Heart left ventricle (tissue), 16 donors: Measurements from ENCODE around the gene MYO1A. TPM values are rescaled to one million over a fixed set of nuclear protein-coding genes. Genes with fewer than 3 reads are reported as not detected.

ENCODE experiments used
- ATAC-seq, 4 donors: fragments of 200-7000 bp; cut with Tn5 transposase; one replicate each; pipeline ENCODE4 v1.9.1; 2020 to 2022; ENCODE audit warnings: moderate library complexity in 4 of 4, mild to moderate bottlenecking in 3 of 4, moderate number of reproducible peaks in 1 of 4
- DNase-seq, 5 donors: peaks; one replicate each; pipeline ENCODE4 v3.0.0-alpha.2; 2020
- H3K27ac ChIP-seq, 12 donors: fragments of 200-600 bp; sonication (generic) in 4 of 12; one replicate each; pipeline versions ENCODE4 v1.5.0 to v1.8.0; 2016 to 2022; ENCODE audit warnings: mild to moderate bottlenecking in 2 of 12
- H3K27me3 ChIP-seq, 9 donors: fragments of 200-600 bp; sonication (generic) in 2 of 9; one replicate each; pipeline versions ENCODE4 v1.5.1 to v1.8.0; 2016 to 2022; ENCODE audit warnings: mild to moderate bottlenecking in 3 of 9
- H3K36me3 ChIP-seq, 9 donors: fragments of 200-600 bp; sonication (generic) in 2 of 9; one replicate each; pipeline versions ENCODE4 v1.5.0 to v1.8.0; 2018 to 2022; ENCODE audit warnings: mild to moderate bottlenecking in 2 of 9
- H3K4me1 ChIP-seq, 12 donors: fragments of 200-600 bp; sonication (generic) in 4 of 12; one replicate each; pipeline versions ENCODE4 v1.5.0 to v1.8.0; 2016 to 2022; ENCODE audit warnings: mild to moderate bottlenecking in 3 of 12
- H3K4me3 ChIP-seq, 12 donors: fragments of 200-600 bp; sonication (generic) in 4 of 12; one replicate each; pipeline versions ENCODE4 v1.5.0 to v1.8.0; 2017 to 2022; ENCODE audit warnings: mild to moderate bottlenecking in 9 of 12, moderate library complexity in 4 of 12
- H3K9me3 ChIP-seq, 12 donors: fragments of 200-600 bp; sonication (generic) in 4 of 12; one replicate each; pipeline versions ENCODE4 v1.5.0 to v1.8.0; 2016 to 2022; ENCODE audit warnings: mild to moderate bottlenecking in 1 of 12
- CTCF ChIP-seq, 12 donors: fragments of 200-600 bp; sonication (generic) in 4 of 12; IDR thresholded peaks; one replicate each; pipeline versions ENCODE4 v1.5.0 to v1.8.0; 2018 to 2022; ENCODE audit warnings: antibody characterized with exemption in 12 of 12, mild to moderate bottlenecking in 5 of 12
- POLR2A ChIP-seq, 2 donors: fragments of 450-650 bp; IDR thresholded peaks; one replicate each; pipeline ENCODE4 v1.6.1; 2017; ENCODE audit warnings: antibody characterized with exemption in 2 of 2, mild to moderate bottlenecking in 2 of 2, moderate library complexity in 2 of 2
- WGBS, 4 donors: extraction: QIAGEN DNeasy Blood & Tissue Kit in 2 of 4; methylation state at CpG; one replicate each; pipeline versions ENCODE4 v1.1.5 to v1.1.7; 2013 to 2018; 5-methylcytosine and 5-hydroxymethylcytosine counted together
- intact Hi-C, 10 donors: fragments of 100-400 bp; cut with DNase I; formaldehyde crosslinking; loops; one replicate each; pipeline versions ENCODE4 v1.11.1 to v1.14.2; 2022
- polyA plus RNA-seq, 2 donors: library from polyadenylated mRNA; stranded (reverse); fragments of 200-250 nt; gene quantifications; one replicate each; pipeline ENCODE4 v1.2.3, GENCODE V29; 2013
- total RNA-seq, 9 donors: library from RNA; depleted of rRNA in 2 of 9; stranded (reverse); fragments of >200 nt in 2 of 9; fragmentation: NEBNext Ultra II Directional in 3 of 9; extraction: Animal tissue kit (Norgen Biotek cat#: 25700) in 3 of 9; gene quantifications; one replicate each; pipeline versions ENCODE4 v1.1.0 to v1.2.4, GENCODE V29; 2016 to 2023
- donor health status: ischemic (EF 13 %, LVEDD 7.1; RV severe dilation, severe dysfunction).
- donor health status: healthy with polysubstance abuse.
- donor health status: DM: no; HTN: yes; CAD: no.
- donor health status: DM: no; HTN: no; CAD: no.
- donor health status: ischemic (EF 25% LVEDD 6.9; RV normal size, moderate dysfunction).
- donor health status: ischemic (EF 25% LVEDD 5.7; RV mildly dilated, moderate dysfunction).
- donor health status: healthy.
- donor health status: DM: yes; HTN: yes; CAD: no.
- donor health status: ischemic (EF 35%, LVEDD 5.7; RV mildly dilated, moderate dysfunction).
- donor health status: nonischemic (EF 11% LVEDD 7.7; RV severe dilation, severe dysfunction).
- donor health status: DM: yes; HTN: yes; CAD: no.
- donor health status: PGD.
- donor health status: ischemic (EF 29% LVEDD 5.4; RV normal size, mild dysfunction).
- donor health status: nonischemic (EF 23%, LVEDD 6.1; RV moderate dilation, normal function).

Gene MYO1A
- total and polyA plus RNA-seq, 11 donors, result 0.06 to 0.77 (median 0.32) TPM; not detected in 7

- H3K27me3 ChIP-seq, result no peaks in the 10 kb centered on the region
- H3K4me1 ChIP-seq, result peaks cover 0 to 36% (median 17%) of the 10 kb centered on the region in 12 donors
- ATAC-seq, result no peak
- TF ChIP-seq CTCF (IDR thresholded peaks at IDR 0.05) (no peak), POLR2A (IDR thresholded peaks at IDR 0.05) (no peak)
- H3K4me3 ChIP-seq, result no peak overlapping the region
- H3K36me3 ChIP-seq, result peaks cover 0 to 94% (median 83%) of the 10 kb centered on the region in 9 donors
- no peak overlapping the region for H3K27ac ChIP-seq
- DNase-seq, result peak in 1 of 5 donors; percentile 24
- H3K9me3 ChIP-seq, result no peaks in the 10 kb centered on the region
- 85 to 92% (median 91%) methylated on average over 7 to 8 of the region's 8 CpGs for WGBS, 4 donors
- intact Hi-C loops, result no loop called here
Observed at GRCh38 chr12:57096748-57097553, 47.0 kb upstream of the MYO1A start.

GRCh38 chr12:57096099-57096572, 46.2 kb upstream of the MYO1A start:
- no peak for ATAC-seq
- Histone ChIP-seq H3K27ac (peak overlapping the region in 1 of 12 donors; percentile 22), H3K4me1 (peaks cover 0 to 44% (median 25%) of the 10 kb centered on the region in 12 donors), H3K4me3 (no peak overlapping the region), H3K36me3 (peaks cover 0 to 95% (median 87%) of the 10 kb centered on the region in 9 donors), H3K9me3 (no peaks in the 10 kb centered on the region), H3K27me3 (no peaks in the 10 kb centered on the region)
- no peak for TF ChIP-seq POLR2A (IDR thresholded peaks at IDR 0.05)
- no peak for TF ChIP-seq CTCF (IDR thresholded peaks at IDR 0.05)
- 83 to 88% (median 86%) methylated on average over 6 of the region's 6 CpGs for whole genome bisulfite sequencing, 4 donors
- intact Hi-C loops, result no loop called here
- peak in 1 of 5 donors; percentile 20 for DNase-seq

- no peaks in the 10 kb centered on the region for H3K27me3 ChIP-seq
- no peaks in the 10 kb centered on the region for H3K9me3 ChIP-seq
- H3K4me3 ChIP-seq, result no peak overlapping the region
- H3K4me1 ChIP-seq, result peaks cover 0 to 51% (median 32%) of the 10 kb centered on the region in 12 donors
- no peak for ATAC-seq
- TF ChIP-seq CTCF (IDR thresholded peaks at IDR 0.05), result no peak
- TF ChIP-seq POLR2A (IDR thresholded peaks at IDR 0.05), result no peak
- peak overlapping the region in 2 of 12 donors; percentile 77 to 99 for H3K27ac ChIP-seq
- DNase-seq, result peak in 1 of 5 donors; percentile 8
- peaks cover 0 to 92% (median 87%) of the 10 kb centered on the region in 9 donors for H3K36me3 ChIP-seq
- WGBS, 4 donors, result 78 to 91% (median 84%) methylated on average over 3 of the region's 3 CpGs
- intact Hi-C loops, result no loop called here
Observed at GRCh38 chr12:57095440-57095839, 45.5 kb upstream of the MYO1A start.
